Right cardiac atrium (tissue), 5 donors: Measurements from ENCODE around the gene ACTN3. TPM values are rescaled to one million over a fixed set of nuclear protein-coding genes. Genes with fewer than 3 reads are reported as not detected.
"Not testable (repeated sequence)": the region's sequence is repeated elsewhere in the genome, so short reads cannot be mapped to it uniquely, and the experiment has no call there.

ENCODE experiments used
- ATAC-seq, 2 donors: fragments of 200-7000 bp; cut with Tn5 transposase; one replicate each; pipeline versions ENCODE4 v1.8.0 to v1.9.1; 2020; ENCODE audit warnings: moderate library complexity in 2 of 2, mild to moderate bottlenecking in 1 of 2
- DNase-seq, 3 donors: peaks; one replicate each; pipeline ENCODE4 v3.0.0-alpha.2; 2020
- H3K27ac ChIP-seq: one replicate; pipeline ENCODE4 v1.5.1; 2013; ENCODE audit warnings: mild to moderate bottlenecking, low read length, control low read depth, moderate library complexity
- H3K27me3 ChIP-seq: one replicate; pipeline ENCODE4 v1.6.1; 2013; ENCODE audit not compliant: control insufficient read depth, insufficient read depth
- H3K4me1 ChIP-seq: one replicate; pipeline ENCODE4 v1.6.1; 2013; ENCODE audit warnings: low read length; ENCODE audit not compliant: control insufficient read depth, insufficient read depth
- H3K4me3 ChIP-seq: one replicate; pipeline ENCODE4 v1.5.1; 2013; ENCODE audit warnings: low read length, control low read depth
- H3K9me3 ChIP-seq: one replicate; pipeline ENCODE4 v1.6.1; 2013; ENCODE audit warnings: low read length; ENCODE audit not compliant: control insufficient read depth
- WGBS: extraction: QIAGEN DNeasy Blood & Tissue Kit; methylation state at CpG from one replicate; pipeline ENCODE4 v1.1.7; 2013; 5-methylcytosine and 5-hydroxymethylcytosine counted together
- intact Hi-C, 4 donors: fragments of 100-400 bp; cut with DNase I; formaldehyde crosslinking; loops; one replicate each; pipeline versions ENCODE4 v1.11.0 to v1.14.0; 2022 to 2023
- polyA plus RNA-seq: library from polyadenylated mRNA; stranded (reverse); fragments of 200-250 nt; gene quantifications from one replicate; pipeline ENCODE4 v1.2.3, GENCODE V29; 2013
- total RNA-seq, 4 donors: library from RNA; stranded (reverse); fragmentation: NEBNext Ultra II Directional; extraction: Animal tissue kit (Norgen Biotek cat#: 25700); gene quantifications; one replicate each; pipeline ENCODE4 v1.2.1, GENCODE V29; 2021
- donor health status: healthy with polysubstance abuse.
- donor health status: DM: no; HTN: yes; CAD: no.
- donor health status: DM: no; HTN: no; CAD: no.
- donor health status: DM: no; HTN: yes; CAD: no; lungs with severe emphysema.
- donor health status: DM: yes; HTN: yes; CAD: no.

Gene ACTN3
- total and polyA plus RNA-seq, 5 donors, result 0.05 to 0.09 TPM; not detected in 3

DNA sequence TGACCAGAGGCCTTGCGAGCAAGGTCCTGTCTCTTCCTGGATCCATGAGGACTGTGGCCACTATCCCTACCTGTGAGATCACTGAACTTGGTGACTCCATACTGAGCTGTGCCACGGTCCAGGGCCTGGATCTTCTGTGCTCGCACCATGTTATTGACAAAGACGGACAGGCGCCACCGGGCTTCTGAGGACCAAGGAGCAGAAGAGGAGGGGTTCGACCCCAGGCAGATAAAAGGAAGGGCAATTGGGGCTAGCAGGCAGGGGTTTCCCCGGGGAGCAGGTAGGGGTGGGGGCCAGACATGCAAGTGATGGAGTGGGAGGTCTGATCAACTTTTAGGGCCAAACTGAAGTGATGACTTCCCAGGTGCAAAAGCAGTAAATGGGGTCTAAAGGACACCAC lies 19.5 kb downstream of the ACTN3 start:
- H3K4me1 ChIP-seq, result no peaks in the 10 kb centered on the region
- no peak overlapping the region for H3K4me3 ChIP-seq
- H3K27me3 ChIP-seq, result no peaks in the 10 kb centered on the region
- WGBS, result 93% methylated on average over 8 of the region's 8 CpGs
- DNase-seq, result peak in 1 of 3 donors; percentile 16
- H3K9me3 ChIP-seq, result no peaks in the 10 kb centered on the region
- H3K27ac ChIP-seq, result no peak overlapping the region
- intact Hi-C loops, result no loop called here
- no peak for ATAC-seq

GRCh38 chr11:66567787-66568123 lies 21.1 kb downstream of the ACTN3 start:
- intact Hi-C loops, result no loop called here
- DNase-seq (no peak), ATAC-seq (no peak)
- Histone ChIP-seq H3K4me3 (peak overlapping the region; percentile 61), H3K9me3 (no peaks in the 10 kb centered on the region), H3K27me3 (no peaks in the 10 kb centered on the region), H3K4me1 (no peaks in the 10 kb centered on the region), H3K27ac (no peak overlapping the region)
- 54% methylated on average over 15 of the region's 15 CpGs for WGBS

GRCh38 chr11:66568124-66568916 lies 21.6 kb downstream of the ACTN3 start, which contains the start of gene CTSF:
Gene CTSF, minus strand, starts transcription at chr11:66568606. Its CDS starts 120 bp downstream, at chr11:66568486.
- peak within 1 kb of the TSS; percentile 61 for H3K4me3 ChIP-seq
- WGBS, result 2% methylated on average over 77 of the region's 77 CpGs
- H3K27ac ChIP-seq, result no peak within 1 kb of the TSS
- no peaks in the 10 kb centered on the region for H3K4me1 ChIP-seq
- DNase-seq (peak; percentile 89 to 96 (median 96)), ATAC-seq (peak; percentile 96)
- intact Hi-C loops, result no loop called here
- H3K9me3 ChIP-seq, result no peaks in the 10 kb centered on the region
- no peaks in the 10 kb centered on the region for H3K27me3 ChIP-seq

- Histone ChIP-seq H3K27ac (no peak overlapping the region), H3K4me3 (no peak overlapping the region), H3K9me3 (no peaks in the 10 kb centered on the region), H3K4me1 (no peaks in the 10 kb centered on the region), H3K27me3 (no peaks in the 10 kb centered on the region)
- DNase-seq (no peak), ATAC-seq (no peak)
- WGBS, result 76% methylated on average over 7 of the region's 7 CpGs
- intact Hi-C loops, result no loop called here
Observed at GRCh38 chr11:66569076-66569475, 22.4 kb downstream of the ACTN3 start.

- ATAC-seq, result no peak
- H3K4me3 ChIP-seq, result no peak overlapping the region
- no peaks in the 10 kb centered on the region for H3K9me3 ChIP-seq
- H3K27me3 ChIP-seq, result no peaks in the 10 kb centered on the region
- no peaks in the 10 kb centered on the region for H3K4me1 ChIP-seq
- no peak for DNase-seq
- intact Hi-C loops, result loop anchor here in 2 of 4 donors (10.0 kb wide), 1 partner anchor 265 kb away; no protein-coding TSS in a partner anchor
- WGBS, result 53% methylated on average over 5 of the region's 5 CpGs
- no peak overlapping the region for H3K27ac ChIP-seq
Observed at GRCh38 chr11:66570079-66570849, 23.6 kb downstream of the ACTN3 start.

DNA sequence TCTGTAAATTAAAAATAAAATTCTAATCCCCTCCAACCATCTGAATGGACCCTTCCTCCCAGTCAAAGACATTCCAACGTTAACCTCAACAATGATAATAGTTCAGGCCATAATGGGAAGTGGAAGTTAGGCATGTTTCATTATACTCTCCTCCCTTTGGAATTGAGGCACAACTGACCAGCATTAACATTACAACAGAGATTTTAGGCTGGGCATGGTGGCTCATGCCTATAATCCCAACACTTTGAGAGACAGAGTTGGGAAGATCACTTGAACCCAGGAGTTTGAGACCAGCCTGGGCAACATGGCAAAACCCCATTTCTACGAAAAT lies 24.1 kb downstream of the ACTN3 start:
- 74% methylated on average over 2 of the region's 2 CpGs for WGBS
- ATAC-seq (no peak), DNase-seq (no peak)
- intact Hi-C loops, result loop anchor here in 2 of 4 donors (10.0 kb wide), 1 partner anchor 264 kb away; no protein-coding TSS in a partner anchor
- H3K4me1 ChIP-seq, result no peaks in the 10 kb centered on the region
- no peak overlapping the region for H3K27ac ChIP-seq
- no peak overlapping the region for H3K4me3 ChIP-seq
- H3K9me3 ChIP-seq, result no peaks in the 10 kb centered on the region
- no peaks in the 10 kb centered on the region for H3K27me3 ChIP-seq

- ATAC-seq, result peak; percentile 92 to 96
- Histone ChIP-seq H3K4me3 (no peak overlapping the region), H3K4me1 (no peaks in the 10 kb centered on the region), H3K27me3 (no peaks in the 10 kb centered on the region), H3K27ac (no peak overlapping the region), H3K9me3 (no peaks in the 10 kb centered on the region)
- intact Hi-C loops, result loop anchor here (1.0 to 10.0 kb wide), 6 partner anchors 98 to 256 kb away; partner anchors contain the start of gene RBM4B (in 1 of the 4)
- 13% methylated on average over 25 of the region's 25 CpGs for WGBS
- peak; percentile 87 to 94 (median 92) for DNase-seq
Observed at GRCh38 chr11:66579017-66579606, 32.4 kb downstream of the ACTN3 start.

GRCh38 chr11:66580803-66581202 lies 34.1 kb downstream of the ACTN3 start:
- ATAC-seq (no peak), DNase-seq (peak in 1 of 3 donors; percentile 31)
- no peaks in the 10 kb centered on the region for H3K9me3 ChIP-seq
- no peak overlapping the region for H3K27ac ChIP-seq
- H3K27me3 ChIP-seq, result no peaks in the 10 kb centered on the region
- no peaks in the 10 kb centered on the region for H3K4me1 ChIP-seq
- no peak overlapping the region for H3K4me3 ChIP-seq
- WGBS, result 64% methylated on average over 5 of the region's 5 CpGs
- intact Hi-C loops, result no loop called here

DNA sequence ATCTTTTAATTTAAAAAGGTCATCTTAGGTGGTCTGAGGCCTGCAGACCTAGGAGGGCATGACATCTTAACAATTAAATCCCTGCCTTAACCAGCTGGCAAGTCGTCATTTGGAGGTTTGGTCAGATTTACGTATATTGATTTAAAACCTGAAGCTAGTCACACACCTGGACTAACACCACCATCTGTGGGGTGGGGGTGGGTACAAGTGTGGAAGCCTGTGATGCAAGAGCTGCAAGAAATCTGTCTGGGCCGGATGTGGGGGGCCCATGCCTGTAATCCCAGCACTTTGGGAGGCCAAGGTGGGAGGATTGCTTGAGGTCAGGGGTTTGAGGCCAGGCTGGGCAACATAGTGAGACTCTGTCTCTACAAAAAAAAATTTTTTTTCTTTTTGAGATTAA lies 34.6 kb downstream of the ACTN3 start:
- Histone ChIP-seq H3K4me3 (no peak overlapping the region), H3K27me3 (no peaks in the 10 kb centered on the region), H3K27ac (no peak overlapping the region), H3K9me3 (no peaks in the 10 kb centered on the region), H3K4me1 (no peaks in the 10 kb centered on the region)
- DNase-seq, result peak in 1 of 3 donors; percentile 17
- ATAC-seq, result no peak
- 80% methylated on average over 3 of the region's 3 CpGs for WGBS
- intact Hi-C loops, result no loop called here

DNA sequence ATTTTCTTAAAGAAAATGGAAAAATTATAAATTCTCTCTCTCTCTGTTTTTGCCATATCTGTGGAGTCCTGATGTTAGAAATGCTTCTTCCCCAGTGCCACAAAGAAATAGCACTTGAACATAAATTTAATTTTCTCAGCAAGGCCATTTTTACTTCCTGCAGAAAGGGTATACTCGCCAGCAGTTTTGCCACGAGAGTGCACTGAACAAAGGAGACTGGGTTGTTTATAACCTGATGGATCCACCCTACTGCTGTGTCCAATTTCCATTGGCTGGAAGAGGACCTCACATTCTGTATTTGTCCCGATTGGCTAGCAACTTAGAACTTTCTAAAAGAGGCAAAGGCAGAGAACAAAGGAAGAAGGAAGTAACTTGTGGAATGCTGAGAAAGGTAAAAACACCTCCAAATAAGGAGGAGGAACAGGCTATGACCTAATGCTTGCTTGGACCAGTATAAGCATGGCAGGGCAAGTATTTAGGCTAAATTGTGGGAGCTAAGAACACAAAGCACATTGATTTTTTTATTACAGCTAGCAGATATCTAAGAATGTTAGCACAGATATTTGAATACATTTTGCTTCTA lies 36.0 kb downstream of the ACTN3 start:
- H3K27ac ChIP-seq, H3K4me3 ChIP-seq, intact Hi-C loops, H3K9me3 ChIP-seq, H3K27me3 ChIP-seq, ATAC-seq, DNase-seq, H3K4me1 ChIP-seq: not testable (repeated sequence)
- WGBS, result 87% methylated on average over 3 of the region's 3 CpGs
